ENCODE data around the gene KRTAP9-4. TPM values are rescaled to one million over a fixed set of nuclear protein-coding genes. Genes with fewer than 3 reads are reported as not detected.
"Not testable (repeated sequence)": the region's sequence is repeated elsewhere in the genome, so short reads cannot be mapped to it uniquely, and the experiment has no call there.

KRTAP9-4 gene
- total RNA-seq: not detected

GRCh38 chr17:41249637-41250240 lies at the start of gene KRTAP9-4:
Gene KRTAP9-4, plus strand, starts transcription at chr17:41249687. Its CDS starts 34 bp downstream, at chr17:41249721.
- DNase-seq (ENCODE audit: low spot score): not testable (repeated sequence)

GRCh38 chr17:41211845-41212466 lies 37.5 kb upstream of the KRTAP9-4 start:
- no peak for DNase-seq (ENCODE audit: low spot score)

GRCh38 chr17:41212524-41213169 lies 36.8 kb upstream of the KRTAP9-4 start:
- no peak for DNase-seq (ENCODE audit: low spot score)

- DNase-seq (ENCODE audit: low spot score): no peak
These were observed 33.8 kb upstream of the KRTAP9-4 start for GRCh38 chr17:41215681-41216080.

GRCh38 chr17:41223821-41224220 lies 25.7 kb upstream of the KRTAP9-4 start:
- no peak for DNase-seq (ENCODE audit: low spot score)

GRCh38 chr17:41226051-41226450 lies 23.4 kb upstream of the KRTAP9-4 start:
- DNase-seq (ENCODE audit: low spot score): no peak

- not testable (repeated sequence) for DNase-seq (ENCODE audit: low spot score)
These were observed 22.8 kb upstream of the KRTAP9-4 start, which contains the start of gene KRTAP9-2 for GRCh38 chr17:41226598-41227095. Gene KRTAP9-2, plus strand, starts transcription at chr17:41226648. Its CDS starts 7 bp downstream, at chr17:41226655.

GRCh38 chr17:41230094-41230493 lies 19.4 kb upstream of the KRTAP9-4 start:
- no peak for DNase-seq (ENCODE audit: low spot score)

- no peak for DNase-seq (ENCODE audit: low spot score)
These were observed 17.8 kb upstream of the KRTAP9-4 start for GRCh38 chr17:41231731-41232130.

GRCh38 chr17:41232399-41233105 lies 16.9 kb upstream of the KRTAP9-4 start, which contains the start of gene KRTAP9-3:
Gene KRTAP9-3, plus strand, starts transcription at chr17:41232449. Its CDS starts 53 bp downstream, at chr17:41232502.
- not testable (repeated sequence) for DNase-seq (ENCODE audit: low spot score)

- DNase-seq (ENCODE audit: low spot score): not testable (repeated sequence)
These were observed 12.4 kb upstream of the KRTAP9-4 start for GRCh38 chr17:41237116-41237515.

- DNase-seq (ENCODE audit: low spot score): not testable (repeated sequence)
These were observed 11.5 kb upstream of the KRTAP9-4 start, which contains the start of gene KRTAP9-8 for GRCh38 chr17:41237949-41238437. Gene KRTAP9-8, plus strand, starts transcription at chr17:41237999. Its CDS starts 53 bp downstream, at chr17:41238052.

- DNase-seq (ENCODE audit: low spot score): not testable (repeated sequence)
These were observed 2.3 kb upstream of the KRTAP9-4 start for GRCh38 chr17:41246995-41247787.

- no peak for DNase-seq (ENCODE audit: low spot score)
These were observed 1.8 kb downstream of the KRTAP9-4 start for GRCh38 chr17:41251261-41251660.

GRCh38 chr17:41254861-41255260 lies 5.4 kb downstream of the KRTAP9-4 start:
- no peak for DNase-seq (ENCODE audit: low spot score)

GRCh38 chr17:41255381-41256290 lies 6.1 kb downstream of the KRTAP9-4 start, which contains the start of gene KRTAP9-9:
Gene KRTAP9-9, plus strand, starts transcription at chr17:41255384.
- not testable (repeated sequence) for DNase-seq (ENCODE audit: low spot score)

- no peak for DNase-seq (ENCODE audit: low spot score)
These were observed 6.8 kb downstream of the KRTAP9-4 start for GRCh38 chr17:41256291-41256685.

- DNase-seq (ENCODE audit: low spot score): no peak
These were observed 8.9 kb downstream of the KRTAP9-4 start for GRCh38 chr17:41258406-41258805.

- no peak for DNase-seq (ENCODE audit: low spot score)
These were observed 13.7 kb downstream of the KRTAP9-4 start for GRCh38 chr17:41263212-41263611.

GRCh38 chr17:41264599-41264998 lies 15.1 kb downstream of the KRTAP9-4 start:
- no peak for DNase-seq (ENCODE audit: low spot score)
